HUES6 (cell line): ENCODE data around the gene MAP4K2.

Experiments
- H3K27ac ChIP-seq: 2 replicates; pipeline ENCODE4 v1.7.0; 2013; ENCODE audit warnings: low read depth, mild to moderate bottlenecking, low read length, inconsistent platforms
- H3K27me3 ChIP-seq: 2 replicates; pipeline ENCODE4 v1.6.1; 2013; ENCODE audit warnings: low read length; ENCODE audit not compliant: control insufficient read depth, insufficient read depth
- H3K36me3 ChIP-seq: 2 replicates; pipeline ENCODE4 v1.6.1; 2013; ENCODE audit warnings: low read length; ENCODE audit not compliant: control insufficient read depth, insufficient read depth
- H3K4me1 ChIP-seq: 2 replicates; pipeline ENCODE4 v1.6.1; 2013; ENCODE audit warnings: low read length; ENCODE audit not compliant: control insufficient read depth, insufficient read depth
- H3K4me3 ChIP-seq: 2 replicates; pipeline ENCODE4 v1.5.1; 2013; ENCODE audit warnings: low read depth, low read length
- H3K9ac ChIP-seq: one replicate; pipeline ENCODE4 v1.6.1; 2013; ENCODE audit warnings: mild to moderate bottlenecking, low read length
- H3K9me3 ChIP-seq: 2 replicates; pipeline ENCODE4 v1.6.1; 2013; ENCODE audit warnings: low read depth, low read length; ENCODE audit not compliant: control insufficient read depth, insufficient read depth

MAP4K2 gene

DNA sequence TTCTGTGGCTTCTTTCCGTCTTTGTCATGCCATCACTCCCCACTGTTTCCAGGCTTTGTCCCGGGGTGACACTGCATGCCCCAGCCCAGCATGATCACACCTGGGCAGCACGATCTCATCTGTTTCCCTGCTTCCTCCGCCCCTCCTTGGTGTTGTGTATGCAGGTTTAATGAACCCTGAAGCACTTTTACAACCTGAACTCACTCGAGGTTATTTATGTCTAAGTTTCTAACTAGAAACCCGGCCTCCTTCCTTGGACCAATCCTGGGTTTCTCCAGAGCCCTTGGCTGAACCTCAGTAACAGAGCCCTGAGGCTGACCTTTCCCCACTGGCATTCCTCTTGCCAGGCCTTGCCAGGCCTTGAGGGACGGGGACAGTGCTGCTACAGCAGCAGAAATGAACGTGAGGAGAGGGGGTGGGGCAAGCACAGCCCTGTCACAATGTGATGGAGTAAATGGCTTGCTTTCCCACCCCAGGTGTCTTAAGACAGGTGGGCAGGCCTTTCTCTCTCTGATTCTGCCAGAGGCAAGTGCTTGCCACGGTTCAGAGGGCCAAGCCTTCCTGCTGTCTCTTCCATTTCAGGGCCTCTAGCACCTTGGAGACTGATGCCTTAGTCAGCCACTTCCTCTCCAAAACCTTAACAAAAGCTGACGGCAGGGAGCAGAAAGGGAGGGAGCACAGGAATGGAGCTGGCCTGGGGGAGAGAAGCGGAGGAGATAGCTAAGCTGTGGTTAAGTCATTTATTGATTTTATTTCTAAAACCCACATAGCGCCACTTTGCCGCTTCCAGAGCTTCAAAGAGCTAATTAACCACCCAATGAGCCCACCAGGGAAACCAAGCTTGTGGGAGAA is 40.1 kb downstream of the MAP4K2 start:
- H3K27ac ChIP-seq, result peak overlapping the region; percentile 83
- H3K9ac ChIP-seq, result peak overlapping the region; percentile 60
- peak overlapping the region; percentile 8; the same call in 1 of the 2 replicates for H3K4me3 ChIP-seq
- H3K27me3 ChIP-seq, result no peaks in the 10 kb centered on the region
- H3K36me3 ChIP-seq, result peaks cover 45% of the 10 kb centered on the region
- no peaks in the 10 kb centered on the region for H3K9me3 ChIP-seq
- peaks cover 71% of the 10 kb centered on the region for H3K4me1 ChIP-seq

DNA sequence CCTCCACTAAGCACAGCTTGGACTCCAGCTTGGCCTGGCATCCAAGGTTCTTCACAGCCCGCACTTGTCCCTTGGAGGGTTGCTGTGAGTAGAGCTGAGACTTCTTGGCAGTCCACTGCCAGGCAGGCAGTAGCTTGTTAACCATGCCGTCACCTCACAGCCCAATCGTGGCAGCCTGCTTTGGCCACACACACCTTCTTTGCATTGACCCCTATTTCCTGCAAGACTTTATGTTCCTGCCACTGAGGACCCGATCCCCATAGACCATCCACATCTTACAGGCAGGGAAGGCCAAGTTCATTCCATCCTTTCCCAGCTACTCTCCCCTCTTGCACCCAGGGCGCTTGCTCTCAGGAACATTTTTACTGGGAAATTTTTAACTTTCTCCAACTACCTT is 40.7 kb downstream of the MAP4K2 start:
- Histone ChIP-seq H3K4me1 (peaks cover 68% of the 10 kb centered on the region), H3K27ac (peak overlapping the region; percentile 83), H3K36me3 (peaks cover 38% of the 10 kb centered on the region), H3K9ac (peak overlapping the region; percentile 60), H3K27me3 (no peaks in the 10 kb centered on the region), H3K9me3 (no peaks in the 10 kb centered on the region), H3K4me3 (no peak overlapping the region; the same call in 1 of the 2 replicates)

DNA sequence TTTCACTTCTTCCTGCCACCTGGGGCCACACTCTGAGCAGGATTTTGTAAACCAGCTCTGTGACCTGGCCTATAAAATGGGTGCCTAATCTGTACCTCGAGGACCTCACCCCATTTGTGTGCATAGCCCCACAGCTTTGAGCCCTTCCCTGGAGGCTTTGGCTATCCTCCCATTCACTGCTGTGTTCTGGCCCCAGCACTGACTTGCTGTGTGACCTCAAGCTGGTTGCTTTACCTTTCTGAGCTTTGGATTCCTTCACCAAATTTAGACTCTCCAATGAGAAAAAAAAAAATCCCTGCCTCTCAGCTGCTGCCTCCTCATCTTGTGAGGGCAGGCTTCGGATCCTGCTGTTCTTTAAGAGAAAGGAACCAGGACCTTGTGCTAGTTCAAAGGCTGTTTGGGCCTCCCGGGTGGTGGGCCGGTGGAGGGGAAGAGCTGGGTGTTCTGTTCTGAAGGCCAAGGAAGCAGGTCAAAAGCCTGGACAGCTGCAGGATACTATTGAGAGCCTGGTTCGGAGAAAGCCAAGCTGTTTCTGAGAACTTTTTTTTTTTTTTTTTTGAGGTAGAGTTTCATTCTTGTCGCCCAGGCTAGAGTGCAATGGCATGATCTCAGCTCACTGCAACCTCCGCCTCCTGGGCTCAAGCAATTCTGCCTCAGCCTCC is 42.1 kb downstream of the MAP4K2 start:
- Histone ChIP-seq H3K4me3 (no peak overlapping the region), H3K9ac (no peak overlapping the region), H3K27me3 (no peaks in the 10 kb centered on the region), H3K9me3 (no peaks in the 10 kb centered on the region), H3K36me3 (peaks cover 28% of the 10 kb centered on the region), H3K27ac (no peak overlapping the region), H3K4me1 (peaks cover 62% of the 10 kb centered on the region)

DNA sequence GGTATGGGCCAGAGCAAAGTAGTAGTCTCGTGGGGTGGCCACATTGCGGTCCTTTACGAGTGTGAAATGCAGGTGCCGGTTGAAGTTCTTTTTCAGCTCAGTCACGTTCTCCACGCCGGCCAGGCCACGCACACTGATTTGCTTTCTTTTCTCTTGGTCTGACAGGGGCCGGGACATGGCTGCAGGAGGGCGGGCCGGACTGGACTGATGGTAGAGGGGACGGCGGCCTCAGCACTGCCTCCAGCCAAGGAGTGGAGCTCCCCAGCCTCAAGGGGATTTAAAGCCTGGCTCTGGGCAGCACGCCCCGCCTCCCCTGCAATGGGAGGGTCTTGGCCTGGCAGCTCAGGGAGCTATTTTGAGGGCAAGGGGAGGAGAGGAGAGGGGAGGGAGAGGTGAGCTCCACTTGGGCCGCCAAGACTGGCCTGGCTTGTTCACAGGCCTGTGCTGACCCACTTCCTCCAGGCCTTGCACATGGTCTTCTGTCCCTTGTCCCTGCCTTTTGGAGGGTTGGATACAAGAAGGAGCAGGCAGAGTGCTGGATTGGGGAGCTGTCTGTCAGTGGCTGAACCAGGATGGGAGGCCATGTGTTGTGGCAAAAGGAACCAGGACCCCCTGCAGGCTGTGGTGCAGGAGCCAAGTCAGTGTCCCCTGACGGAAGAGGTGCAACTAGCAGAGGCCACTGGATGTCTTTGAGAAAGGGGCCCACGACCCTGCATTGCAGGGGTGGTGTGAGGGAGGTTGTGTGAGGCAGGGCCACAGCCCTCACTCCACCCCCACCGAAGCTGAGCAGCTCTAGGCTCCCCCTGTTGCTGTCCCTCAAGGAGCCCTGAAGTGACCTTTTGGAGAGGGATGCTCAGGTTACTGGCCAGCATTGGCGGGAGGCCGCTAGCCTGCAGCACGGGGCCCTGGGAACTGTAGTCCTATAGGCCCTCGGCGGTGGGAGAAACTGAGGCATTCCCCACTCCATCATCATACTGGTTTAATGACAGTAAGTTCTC is 43.0 kb downstream of the MAP4K2 start, which contains the start of gene PYGM:
PYGM (minus strand) TSS at position 253 of the 998 bp plus-strand sequence; CDS start at position 177, 76 bp downstream.
- H3K27ac ChIP-seq, result no peak within 1 kb of the TSS
- H3K4me3 ChIP-seq, result no peak within 1 kb of the TSS
- peaks cover 20% of the 10 kb centered on the region for H3K36me3 ChIP-seq
- peak within 1 kb of the TSS; percentile 34 for H3K9ac ChIP-seq
- H3K9me3 ChIP-seq, result no peaks in the 10 kb centered on the region
- H3K4me1 ChIP-seq, result peaks cover 56% of the 10 kb centered on the region
- H3K27me3 ChIP-seq, result no peaks in the 10 kb centered on the region

DNA sequence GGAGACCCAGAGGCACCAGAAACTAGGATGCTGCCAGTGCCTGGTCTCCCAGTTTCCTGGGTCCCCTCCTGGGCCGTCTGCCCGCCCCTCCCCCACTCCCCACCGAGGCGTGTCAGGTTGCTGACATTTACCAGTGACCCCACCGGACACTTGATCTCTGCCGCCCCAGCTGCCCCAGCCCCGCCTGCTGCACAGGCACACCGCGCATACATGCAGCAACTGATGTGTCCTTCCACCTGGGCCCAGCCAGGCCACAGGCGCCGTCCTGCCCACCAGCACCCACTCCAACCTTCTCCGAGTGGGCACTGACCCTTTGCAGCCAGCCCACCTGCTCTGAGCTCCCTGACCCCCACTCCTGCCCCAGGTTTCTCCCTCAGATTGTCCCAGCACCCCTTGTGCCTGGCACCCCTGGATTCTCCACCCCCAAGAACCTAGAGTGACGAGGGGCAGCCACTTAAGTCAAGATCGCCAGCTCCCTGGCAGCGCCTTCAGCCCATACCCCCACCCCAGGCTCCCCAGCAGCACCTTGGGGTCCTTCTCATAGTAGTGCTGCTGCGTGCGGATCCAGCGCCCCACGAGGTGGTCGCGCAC is 43.8 kb downstream of the MAP4K2 start:
- peaks cover 12% of the 10 kb centered on the region for H3K36me3 ChIP-seq
- H3K27me3 ChIP-seq, result no peaks in the 10 kb centered on the region
- peaks cover 52% of the 10 kb centered on the region for H3K4me1 ChIP-seq
- no peak overlapping the region for H3K27ac ChIP-seq
- no peaks in the 10 kb centered on the region for H3K9me3 ChIP-seq
- no peak overlapping the region for H3K9ac ChIP-seq
- H3K4me3 ChIP-seq, result no peak overlapping the region

DNA sequence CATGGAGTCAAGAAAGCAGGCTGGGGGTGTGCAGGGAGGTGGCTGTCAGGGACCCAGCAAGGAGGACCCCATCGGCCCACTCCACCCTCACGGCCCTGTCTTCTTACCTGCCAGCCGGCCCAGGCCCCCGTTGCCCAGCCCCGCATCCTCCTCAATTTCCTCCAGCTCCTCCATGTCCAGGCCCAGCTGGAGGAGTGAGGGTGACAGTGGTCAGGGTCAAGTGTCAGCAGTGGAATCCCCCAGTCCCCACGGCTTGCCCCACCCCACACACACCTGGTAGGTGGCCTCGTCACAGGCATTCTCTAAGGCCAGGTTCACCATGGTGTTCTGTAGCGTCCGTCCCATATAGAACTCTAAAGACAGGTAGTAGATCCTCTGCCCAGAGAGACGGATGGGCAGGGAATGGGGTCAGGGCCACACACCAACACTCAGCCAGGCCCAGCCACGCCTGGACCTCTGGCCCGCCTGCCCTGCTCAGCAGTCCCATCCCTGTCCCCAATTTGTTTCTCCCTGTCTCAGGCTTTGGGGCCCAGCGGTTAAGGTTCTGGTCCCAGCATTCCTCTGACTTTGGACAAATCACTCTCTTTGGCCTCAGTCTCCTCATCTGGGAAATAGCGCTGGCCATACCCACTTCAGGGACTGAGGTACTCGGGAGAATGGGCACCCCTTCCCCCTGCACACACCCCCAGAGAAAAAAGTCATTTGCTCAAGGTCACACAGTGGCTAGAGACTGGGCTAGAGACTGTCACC is 44.5 kb downstream of the MAP4K2 start:
- peaks cover 5% of the 10 kb centered on the region; the same call in 1 of the 2 replicates for H3K36me3 ChIP-seq
- no peak overlapping the region for H3K4me3 ChIP-seq
- H3K27ac ChIP-seq, result no peak overlapping the region
- no peaks in the 10 kb centered on the region for H3K27me3 ChIP-seq
- H3K4me1 ChIP-seq, result peaks cover 45% of the 10 kb centered on the region
- H3K9ac ChIP-seq, result no peak overlapping the region
- H3K9me3 ChIP-seq, result no peaks in the 10 kb centered on the region

DNA sequence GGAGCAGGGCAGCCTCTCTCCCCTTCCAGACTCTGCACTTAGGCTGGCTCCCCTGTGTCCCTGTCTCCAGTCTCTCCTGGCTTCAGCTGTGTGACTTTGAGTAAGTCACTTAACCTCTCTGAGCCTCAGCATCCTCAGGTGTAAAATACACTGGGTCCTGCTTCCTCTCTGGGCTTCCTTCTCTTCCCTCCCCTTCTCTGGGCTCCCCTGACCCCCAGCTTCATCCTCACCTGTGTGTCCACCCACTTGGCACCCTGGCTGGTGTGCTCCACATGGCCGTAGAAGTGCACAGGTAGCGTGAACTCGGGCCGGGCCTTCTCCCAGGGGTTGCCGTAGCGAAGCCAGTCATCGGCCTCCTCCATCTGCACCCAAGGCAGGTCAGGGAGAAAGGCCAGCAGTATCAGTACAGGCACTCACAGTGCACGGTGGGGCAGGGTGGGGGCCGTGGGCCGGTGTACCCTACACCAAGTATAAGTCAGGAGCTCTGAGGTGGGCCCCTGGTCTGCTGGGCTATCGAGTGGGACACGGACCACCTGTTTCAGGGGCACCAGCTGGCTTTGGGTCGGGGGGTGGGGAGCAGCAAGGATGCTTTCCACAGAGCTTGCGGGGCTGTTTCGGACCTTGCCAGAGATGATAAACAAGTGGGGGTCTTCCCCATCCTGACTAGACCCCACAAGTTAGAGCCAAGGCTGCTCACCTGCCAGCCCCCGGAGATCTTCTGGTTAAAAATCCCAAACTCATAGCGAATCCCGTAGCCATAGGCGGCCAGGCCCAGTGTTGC is 45.3 kb downstream of the MAP4K2 start:
- Histone ChIP-seq H3K27ac (no peak overlapping the region), H3K27me3 (no peaks in the 10 kb centered on the region), H3K9ac (no peak overlapping the region), H3K4me3 (no peak overlapping the region), H3K36me3 (0 out of 2 replicates have a peak, but pooled peaks cover under 1% of the 10 kb centered on the region), H3K4me1 (peaks cover 37% of the 10 kb centered on the region), H3K9me3 (no peaks in the 10 kb centered on the region)

DNA sequence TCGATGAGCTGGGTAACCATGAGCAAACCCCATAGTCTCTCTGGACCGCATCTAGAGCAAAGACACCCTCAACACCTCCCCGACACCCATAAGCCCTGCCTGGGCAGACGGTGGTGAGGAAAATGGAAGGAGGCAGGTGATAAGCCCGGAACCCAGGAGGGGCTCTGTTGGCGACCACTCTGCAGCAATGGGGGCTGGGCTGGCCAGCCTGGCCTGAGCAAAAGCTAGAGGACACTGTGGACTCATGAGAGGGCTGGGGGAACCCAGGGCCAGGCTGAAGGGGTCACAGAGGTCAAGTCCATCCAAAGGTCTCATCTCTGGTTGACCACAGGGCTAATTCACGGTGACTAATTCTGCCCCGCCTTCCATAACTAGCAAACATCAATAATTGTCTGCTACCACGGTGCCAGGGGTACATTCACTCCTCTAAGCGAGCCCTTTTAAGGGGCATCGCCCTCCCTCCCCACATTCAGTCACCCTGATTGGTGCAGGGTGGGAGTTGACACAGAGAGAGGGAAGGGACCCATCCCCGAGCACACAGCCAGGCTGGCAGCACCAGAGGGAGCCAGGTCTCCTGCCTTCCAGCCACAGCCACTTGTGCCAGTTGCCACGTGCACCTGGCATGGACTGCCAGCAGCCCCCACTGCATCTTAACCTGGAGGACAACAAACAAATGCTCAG is 47.2 kb downstream of the MAP4K2 start:
- no peaks in the 10 kb centered on the region for H3K27me3 ChIP-seq
- no peak overlapping the region for H3K9ac ChIP-seq
- H3K4me3 ChIP-seq, result no peak overlapping the region
- H3K9me3 ChIP-seq, result no peaks in the 10 kb centered on the region
- H3K4me1 ChIP-seq, result peaks cover 21% of the 10 kb centered on the region
- H3K27ac ChIP-seq, result no peak overlapping the region
- no peaks in the 10 kb centered on the region for H3K36me3 ChIP-seq
